Body of pancreas (tissue), 4 donors: ENCODE data around the gene DUOXA1.

Experiments
- POLR2A ChIP-seq, 3 donors: fragments of 450-650 bp; IDR thresholded peaks; one replicate each; pipeline ENCODE4 v1.6.1; 2016; ENCODE audit warnings: antibody characterized with exemption in 3 of 3, mild to moderate bottlenecking in 2 of 3
- TF ChIP-seq, protein P1 (sequence below), 7 experiments: fragments of 450-650 bp in 4 of 7; fragments of 200-600 bp in 3 of 7; sonication (generic) in 3 of 7; IDR thresholded peaks; one replicate each; pipeline ENCODE4 v1.5.1; 2016 to 2019; ENCODE audit warnings: antibody characterized with exemption in 7 of 7

DNA sequence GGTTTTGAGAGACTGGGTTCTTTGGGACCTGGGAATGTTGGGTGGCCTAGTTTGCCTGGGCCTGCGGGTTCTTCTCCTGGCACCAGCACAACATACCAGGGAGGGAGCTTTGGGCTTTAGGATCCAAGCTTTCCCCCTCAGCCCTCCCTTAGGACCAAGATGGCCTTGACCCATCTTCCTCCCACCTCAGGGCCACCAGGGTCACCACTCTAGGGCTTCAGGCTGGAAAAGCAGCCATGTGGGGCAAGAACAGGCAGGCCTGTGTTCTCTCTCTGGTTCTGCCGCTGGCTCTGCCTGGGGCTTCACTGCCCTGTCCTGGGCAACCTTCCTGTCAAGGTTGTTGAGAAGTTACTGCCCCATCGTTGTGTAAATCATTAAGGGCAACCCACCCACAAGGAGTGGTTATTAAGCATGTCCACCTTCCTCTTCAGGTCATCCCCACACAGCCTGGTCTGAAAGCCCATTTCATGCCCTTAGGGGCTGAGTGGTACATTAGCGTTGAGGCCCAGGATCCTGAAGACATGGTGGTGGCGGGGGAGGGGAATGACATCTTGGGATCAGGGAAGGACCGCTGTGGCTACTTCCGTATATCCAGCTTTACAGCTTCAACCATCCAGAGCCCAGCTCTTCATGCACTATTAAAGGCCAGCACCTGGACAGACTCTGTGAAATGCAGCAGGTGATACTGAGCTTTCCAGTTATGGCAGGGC is 767 bp upstream of the DUOXA1 start:
- TF ChIP-seq, protein P1, sequence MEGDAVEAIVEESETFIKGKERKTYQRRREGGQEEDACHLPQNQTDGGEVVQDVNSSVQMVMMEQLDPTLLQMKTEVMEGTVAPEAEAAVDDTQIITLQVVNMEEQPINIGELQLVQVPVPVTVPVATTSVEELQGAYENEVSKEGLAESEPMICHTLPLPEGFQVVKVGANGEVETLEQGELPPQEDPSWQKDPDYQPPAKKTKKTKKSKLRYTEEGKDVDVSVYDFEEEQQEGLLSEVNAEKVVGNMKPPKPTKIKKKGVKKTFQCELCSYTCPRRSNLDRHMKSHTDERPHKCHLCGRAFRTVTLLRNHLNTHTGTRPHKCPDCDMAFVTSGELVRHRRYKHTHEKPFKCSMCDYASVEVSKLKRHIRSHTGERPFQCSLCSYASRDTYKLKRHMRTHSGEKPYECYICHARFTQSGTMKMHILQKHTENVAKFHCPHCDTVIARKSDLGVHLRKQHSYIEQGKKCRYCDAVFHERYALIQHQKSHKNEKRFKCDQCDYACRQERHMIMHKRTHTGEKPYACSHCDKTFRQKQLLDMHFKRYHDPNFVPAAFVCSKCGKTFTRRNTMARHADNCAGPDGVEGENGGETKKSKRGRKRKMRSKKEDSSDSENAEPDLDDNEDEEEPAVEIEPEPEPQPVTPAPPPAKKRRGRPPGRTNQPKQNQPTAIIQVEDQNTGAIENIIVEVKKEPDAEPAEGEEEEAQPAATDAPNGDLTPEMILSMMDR (IDR thresholded peaks at IDR 0.05) = no peak
- no peak for TF ChIP-seq POLR2A (IDR thresholded peaks at IDR 0.05)
